ENCODE results near the gene OR10P1.

OR10P1 gene

GRCh38 chr12:55686366-55687010, 49.8 kb downstream of the OR10P1 start:
- H2AFZ ChIP-seq (ENCODE audit: low read length): no peak overlapping the region
- H3K4me1 ChIP-seq (ENCODE audit: low read length): no peaks in the 10 kb centered on the region
- H3F3A ChIP-seq (ENCODE audit: insufficient read depth, low read length): no peaks in the 10 kb centered on the region
- H3K9me3 ChIP-seq (replicated peaks; ENCODE audit: insufficient read depth, low read length): no peaks in the 10 kb centered on the region
- TF ChIP-seq CTCF (IDR thresholded peaks at IDR 0.05; ENCODE audit: low read length): no peak
- TF ChIP-seq EZH2 (optimal IDR thresholded peaks at IDR 0.05; ENCODE audit: low read depth, low read length): no peak
- TF ChIP-seq EZH2phosphoT487 (IDR thresholded peaks at IDR 0.05; ENCODE audit: low read length): no peak
- no peak for DNase-seq
- no peaks in the 10 kb centered on the region for H3K36me3 ChIP-seq (replicated peaks; ENCODE audit: insufficient read depth, low read length)
- no peak overlapping the region for H3K27ac ChIP-seq (ENCODE audit: low read length)
- no peak overlapping the region for H3K9ac ChIP-seq (ENCODE audit: low read length)
- H3K79me2 ChIP-seq (ENCODE audit: low read length): no peaks in the 10 kb centered on the region
- H3K9me2 ChIP-seq (replicated peaks; ENCODE audit: insufficient read depth, low read length): no peaks in the 10 kb centered on the region
- H3K4me2 ChIP-seq (ENCODE audit: low read depth, low read length): no peak overlapping the region
- no peaks in the 10 kb centered on the region for H4K20me1 ChIP-seq (ENCODE audit: insufficient read depth, low read length)
- H3K4me3 ChIP-seq (ENCODE audit: low read length): no peak overlapping the region
- H3K27me3 ChIP-seq (replicated peaks; ENCODE audit: insufficient read depth, low read length): peaks cover 5% of the 10 kb centered on the region; the same call in 1 of the 2 replicates

Measured in MM.1S (cell line).